ENCODE data around the gene FUZ.

DNA sequence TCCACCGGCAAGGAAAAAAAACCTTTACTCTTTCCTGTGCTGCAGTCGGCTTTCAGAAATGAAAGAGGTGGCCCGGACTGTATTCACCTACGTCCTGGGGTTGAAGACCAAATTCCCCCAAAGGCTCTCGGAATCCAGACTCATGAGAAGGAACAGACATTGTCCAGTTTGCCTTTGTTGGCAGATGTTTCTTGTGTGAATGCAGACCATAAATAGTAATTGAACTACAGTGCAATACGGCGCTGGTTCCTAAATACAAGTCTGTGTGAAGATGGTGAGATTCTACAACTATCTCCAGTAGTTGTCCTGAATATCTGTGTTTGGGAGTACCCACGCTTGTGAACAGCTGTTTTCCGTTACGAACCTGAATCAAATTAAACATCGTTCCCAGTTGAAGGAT, 26.6 kb upstream of the FUZ start:
- TF ChIP-seq, protein P1, sequence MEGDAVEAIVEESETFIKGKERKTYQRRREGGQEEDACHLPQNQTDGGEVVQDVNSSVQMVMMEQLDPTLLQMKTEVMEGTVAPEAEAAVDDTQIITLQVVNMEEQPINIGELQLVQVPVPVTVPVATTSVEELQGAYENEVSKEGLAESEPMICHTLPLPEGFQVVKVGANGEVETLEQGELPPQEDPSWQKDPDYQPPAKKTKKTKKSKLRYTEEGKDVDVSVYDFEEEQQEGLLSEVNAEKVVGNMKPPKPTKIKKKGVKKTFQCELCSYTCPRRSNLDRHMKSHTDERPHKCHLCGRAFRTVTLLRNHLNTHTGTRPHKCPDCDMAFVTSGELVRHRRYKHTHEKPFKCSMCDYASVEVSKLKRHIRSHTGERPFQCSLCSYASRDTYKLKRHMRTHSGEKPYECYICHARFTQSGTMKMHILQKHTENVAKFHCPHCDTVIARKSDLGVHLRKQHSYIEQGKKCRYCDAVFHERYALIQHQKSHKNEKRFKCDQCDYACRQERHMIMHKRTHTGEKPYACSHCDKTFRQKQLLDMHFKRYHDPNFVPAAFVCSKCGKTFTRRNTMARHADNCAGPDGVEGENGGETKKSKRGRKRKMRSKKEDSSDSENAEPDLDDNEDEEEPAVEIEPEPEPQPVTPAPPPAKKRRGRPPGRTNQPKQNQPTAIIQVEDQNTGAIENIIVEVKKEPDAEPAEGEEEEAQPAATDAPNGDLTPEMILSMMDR (IDR thresholded peaks at IDR 0.05; ENCODE audit: low read length) = no peak
- no peak for TF ChIP-seq EZH2 (IDR thresholded peaks at IDR 0.05; ENCODE audit: borderline replicate concordance, low read length)

Measured in OCI-LY1 (cell line).